Gastrocnemius medialis (tissue), 4 donors: ENCODE measurements around the gene PPIL6.

Source experiments
- POLR2A ChIP-seq, 2 donors: fragments of 450-650 bp; IDR thresholded peaks; one replicate each; pipeline ENCODE4 v1.6.1; 2017; ENCODE audit warnings: antibody characterized with exemption in 2 of 2, mild to moderate bottlenecking in 2 of 2, moderate library complexity in 2 of 2
- TF ChIP-seq, protein P1 (sequence below), 5 experiments: fragments of 450-650 bp in 3 of 5; fragments of 200-600 bp in 2 of 5; sonication (generic) in 2 of 5; IDR thresholded peaks in 4 of 5; conservative IDR thresholded peaks in 1 of 5; 1 replicate in 4 of 5; 2 replicates in 1 of 5; pipeline ENCODE4 v1.5.1; 2016 to 2019; ENCODE audit warnings: antibody characterized with exemption in 5 of 5, mild to moderate bottlenecking in 3 of 5, moderate library complexity in 3 of 5

DNA sequence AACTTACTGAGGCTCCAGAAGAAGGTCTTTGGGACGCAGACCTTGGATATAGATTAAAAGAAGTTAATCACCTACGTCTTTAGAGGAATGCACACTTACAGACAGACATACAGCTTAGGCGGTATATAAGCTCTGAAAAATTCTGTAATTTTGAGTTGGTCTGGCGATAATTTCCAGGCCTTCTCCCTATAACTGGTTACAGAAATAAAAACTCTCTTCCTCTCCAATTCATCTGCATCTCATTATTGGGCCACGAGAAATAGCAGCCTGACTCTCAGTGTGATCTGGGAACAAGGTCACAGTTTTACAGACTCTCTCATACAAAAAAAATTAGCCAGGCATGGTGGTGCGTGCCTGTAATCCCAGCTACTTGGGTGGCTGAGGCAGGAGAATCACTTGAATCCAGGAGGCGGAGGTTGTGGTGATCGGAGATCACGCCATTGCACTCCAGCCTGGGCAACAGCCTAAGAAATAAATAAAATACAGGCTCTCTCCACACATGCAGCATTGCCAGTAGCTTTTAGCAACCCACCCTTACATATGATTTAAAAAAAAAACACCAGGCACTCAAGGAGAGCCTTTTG, 37.9 kb upstream of the PPIL6 start:
- no peak for TF ChIP-seq POLR2A (IDR thresholded peaks at IDR 0.05)
- TF ChIP-seq, protein P1, sequence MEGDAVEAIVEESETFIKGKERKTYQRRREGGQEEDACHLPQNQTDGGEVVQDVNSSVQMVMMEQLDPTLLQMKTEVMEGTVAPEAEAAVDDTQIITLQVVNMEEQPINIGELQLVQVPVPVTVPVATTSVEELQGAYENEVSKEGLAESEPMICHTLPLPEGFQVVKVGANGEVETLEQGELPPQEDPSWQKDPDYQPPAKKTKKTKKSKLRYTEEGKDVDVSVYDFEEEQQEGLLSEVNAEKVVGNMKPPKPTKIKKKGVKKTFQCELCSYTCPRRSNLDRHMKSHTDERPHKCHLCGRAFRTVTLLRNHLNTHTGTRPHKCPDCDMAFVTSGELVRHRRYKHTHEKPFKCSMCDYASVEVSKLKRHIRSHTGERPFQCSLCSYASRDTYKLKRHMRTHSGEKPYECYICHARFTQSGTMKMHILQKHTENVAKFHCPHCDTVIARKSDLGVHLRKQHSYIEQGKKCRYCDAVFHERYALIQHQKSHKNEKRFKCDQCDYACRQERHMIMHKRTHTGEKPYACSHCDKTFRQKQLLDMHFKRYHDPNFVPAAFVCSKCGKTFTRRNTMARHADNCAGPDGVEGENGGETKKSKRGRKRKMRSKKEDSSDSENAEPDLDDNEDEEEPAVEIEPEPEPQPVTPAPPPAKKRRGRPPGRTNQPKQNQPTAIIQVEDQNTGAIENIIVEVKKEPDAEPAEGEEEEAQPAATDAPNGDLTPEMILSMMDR (IDR thresholded peaks at IDR 0.05 in 4 of 5, conservative IDR thresholded peaks at IDR 0.05 in 1 of 5) = no peak
